SK-N-MC (cell line): Measurements from ENCODE around the gene WRAP73.

Source experiments
- EZH2 ChIP-seq: fragments of 200-600 bp; sonication (generic); IDR thresholded peaks from one replicate; pipeline ENCODE4 v1.6.1; 2017; ENCODE audit warnings: antibody characterized with exemption
- POLR2AphosphoS5 ChIP-seq: IDR thresholded peaks from 2 replicates; pipeline ENCODE4 v1.6.1; 2012; ENCODE audit warnings: mild to moderate bottlenecking, low read depth, low read length, borderline replicate concordance

- TF ChIP-seq EZH2 = no peak
- TF ChIP-seq POLR2AphosphoS5 = no peak
Measured at GRCh38 chr1:3618881-3619671, 30.8 kb downstream of the WRAP73 start.
